Fibroblast of lung (primary cell): Measurements from ENCODE around the gene CTRL.
"Not testable (repeated sequence)": the region's sequence is repeated elsewhere in the genome, so short reads cannot be mapped to it uniquely, and the experiment has no call there.

Source experiments
- CTCF ChIP-seq, 2 donors: IDR thresholded peaks in 1 of 2; conservative IDR thresholded peaks in 1 of 2; 1 replicate in 1 of 2; 2 replicates in 1 of 2; pipeline ENCODE4 v1.5.1; 2011 to 2012; ENCODE audit warnings: low read length in 2 of 2, control low read depth in 1 of 2, inconsistent platforms in 1 of 2, low read depth in 1 of 2, mild to moderate bottlenecking in 1 of 2
- EZH2 ChIP-seq: IDR thresholded peaks from 2 replicates; pipeline ENCODE4 v1.5.1; 2012; ENCODE audit warnings: low read length, control low read depth, mild to moderate bottlenecking; ENCODE audit errors: missing control alignments

DNA sequence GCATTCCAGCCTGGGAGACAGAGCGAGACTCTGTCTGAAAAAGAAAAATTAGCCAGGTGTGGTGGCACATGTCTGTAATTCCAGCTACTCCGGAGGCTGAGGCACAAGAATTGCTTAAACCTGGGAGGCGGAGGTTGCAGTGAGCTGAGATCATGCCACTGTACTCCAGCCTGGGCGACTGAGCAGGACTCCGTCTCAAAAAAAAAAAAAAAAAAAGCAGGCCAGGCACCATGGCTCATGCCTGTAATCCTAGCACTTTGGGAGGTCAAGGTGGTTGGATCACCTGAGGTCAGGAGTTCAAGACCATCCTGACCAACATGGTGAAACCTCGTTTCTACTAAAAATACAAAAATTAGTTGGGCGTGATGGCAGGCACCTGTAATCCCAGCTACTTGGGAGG lies 40.6 kb upstream of the CTRL start:
- TF ChIP-seq CTCF (conservative IDR thresholded peaks at IDR 0.05 in 1 of 2, IDR thresholded peaks at IDR 0.05 in 1 of 2; ENCODE audit: low read depth in 1 of 2, low read length in 2 of 2); EZH2: not testable (repeated sequence)
